H1 (cell line): ENCODE data around the gene CMTM2. TPM values are rescaled to one million over a fixed set of nuclear protein-coding genes. Genes with fewer than 3 reads are reported as not detected.
"Not testable (repeated sequence)": the region's sequence is repeated elsewhere in the genome, so short reads cannot be mapped to it uniquely, and the experiment has no call there.

Experiments used
- CTCF ChIA-PET: fragments of 300-600 bp; sonication (Branson Sonifier 250); formaldehyde crosslinking; loops from one replicate; lab custom pipeline; 2021; ENCODE audit not compliant: partially characterized antibody; lab: Charles Lee
- POLR2A ChIA-PET: fragments of 300-600 bp; sonication (Branson Sonifier 250); formaldehyde crosslinking; loops from one replicate; lab custom pipeline; 2021; ENCODE audit warnings: inconsistent platforms; ENCODE audit not compliant: partially characterized antibody; lab: Charles Lee
- DNase-seq, 2 experiments: peaks; one replicate each; pipeline versions ENCODE4 v3.0.0 to v3.0.0-alpha.2; 2010 to 2022; ENCODE audit warnings: low spot score in 2 of 2, low read depth in 1 of 2, mixed read lengths in 1 of 2
- FAIRE-seq: peaks from 2 replicates; lab custom pipeline; 2011; peaks lifted over from hg19 to GRCh38; lab: Jason Lieb, UNC
- H2AFZ ChIP-seq: 2 replicates; pipeline ENCODE4 v1.8.1; 2012; ENCODE audit warnings: low read length, inconsistent platforms
- H2AK5ac ChIP-seq: 2 replicates; pipeline ENCODE4 v1.6.1; 2013; ENCODE audit warnings: low read depth, low read length
- H2BK120ac ChIP-seq: replicated peaks from 2 replicates; pipeline ENCODE3; 2013; ENCODE audit warnings: low read depth, low read length, inconsistent platforms
- H2BK12ac ChIP-seq: 2 replicates; pipeline ENCODE4 v1.6.1; 2013; ENCODE audit warnings: low read depth, low read length
- H2BK15ac ChIP-seq: 2 replicates; pipeline ENCODE4 v1.6.1; 2013; ENCODE audit warnings: low read length
- H2BK20ac ChIP-seq: 2 replicates; pipeline ENCODE4 v1.6.1; 2013; ENCODE audit warnings: low read length
- H2BK5ac ChIP-seq: 2 replicates; pipeline ENCODE4 v1.6.1; 2013; ENCODE audit warnings: low read depth, low read length
- H3K14ac ChIP-seq: 2 replicates; pipeline ENCODE4 v1.6.1; 2013; ENCODE audit warnings: inconsistent platforms; ENCODE audit not compliant: insufficient read length
- H3K18ac ChIP-seq: 2 replicates; pipeline ENCODE4 v1.6.1; 2013; ENCODE audit warnings: low read length; ENCODE audit errors: extremely low read depth
- H3K23ac ChIP-seq: 2 replicates; pipeline ENCODE4 v1.6.1; 2013; ENCODE audit warnings: inconsistent platforms; ENCODE audit not compliant: insufficient read length
- H3K23me2 ChIP-seq: 2 replicates; pipeline ENCODE4 v1.6.1; 2013; ENCODE audit warnings: low read depth, low read length
- H3K27ac ChIP-seq: 2 replicates; pipeline ENCODE4 v1.6.1; 2011; ENCODE audit warnings: low read depth, low read length, inconsistent platforms
- H3K27me3 ChIP-seq, 4 experiments: replicated peaks in 1 of 4; 1 replicate in 1 of 4; 2 replicates in 3 of 4; pipeline versions ENCODE4 v1.6.1 to v1.8.1; 2011 to 2013; ENCODE audit warnings: low read length in 3 of 4, mild to moderate bottlenecking in 3 of 4, inconsistent platforms in 2 of 4, mixed read lengths in 2 of 4, moderate library complexity in 1 of 4; ENCODE audit not compliant: control insufficient read depth in 3 of 4, insufficient read depth in 3 of 4; ENCODE audit errors: extremely low read depth in 1 of 4
- H3K36me3 ChIP-seq, 4 experiments: 2 replicates each; pipeline versions ENCODE4 v1.6.1 to v1.8.1; 2011 to 2013; ENCODE audit warnings: mild to moderate bottlenecking in 4 of 4, low read length in 3 of 4, moderate library complexity in 2 of 4, control low read depth in 1 of 4, inconsistent platforms in 1 of 4; ENCODE audit not compliant: insufficient read depth in 4 of 4, control insufficient read depth in 2 of 4
- H3K4ac ChIP-seq: replicated peaks from 2 replicates; pipeline ENCODE3; 2013; ENCODE audit warnings: low read length, low read depth, mixed read lengths, inconsistent platforms; ENCODE audit not compliant: insufficient read length
- H3K4me1 ChIP-seq, 4 experiments: replicated peaks in 1 of 4; 1 replicate in 1 of 4; 2 replicates in 3 of 4; pipeline versions ENCODE4 v1.6.1 to v1.8.1; 2011 to 2013; ENCODE audit warnings: low read length in 3 of 4, inconsistent platforms in 2 of 4, mixed read lengths in 1 of 4; ENCODE audit not compliant: insufficient read depth in 4 of 4, control insufficient read depth in 3 of 4
- H3K4me2 ChIP-seq, 2 experiments: 2 replicates each; pipeline versions ENCODE4 v1.6.1 to v1.8.1; 2011 to 2013; ENCODE audit warnings: low read depth in 2 of 2, low read length in 2 of 2, control low read depth in 1 of 2, inconsistent platforms in 1 of 2, mild to moderate bottlenecking in 1 of 2; ENCODE audit not compliant: insufficient read depth in 1 of 2
- H3K4me3 ChIP-seq, 4 experiments: fragments of 200-600, 300-600 bp in 1 of 4; sonication (generic), shearing (Covaris generic), sonication (Bioruptor Twin) in 1 of 4; 2 replicates each; pipeline versions ENCODE4 v1.5.1 to v1.8.1; 2011 to 2016; ENCODE audit warnings: low read length in 4 of 4, low read depth in 3 of 4, control low read depth in 2 of 4, inconsistent platforms in 2 of 4, mild to moderate bottlenecking in 2 of 4, mixed read lengths in 1 of 4, moderate library complexity in 1 of 4; ENCODE audit not compliant: insufficient read depth in 2 of 4; ENCODE audit errors: extremely low read depth in 1 of 4
- H3K56ac ChIP-seq: replicated peaks from 2 replicates; pipeline ENCODE3; 2013; ENCODE audit warnings: low read depth, mild to moderate bottlenecking, mixed read lengths, low read length, inconsistent platforms; ENCODE audit not compliant: insufficient read length
- H3K79me1 ChIP-seq: 2 replicates; pipeline ENCODE4 v1.6.1; 2013; ENCODE audit warnings: low read depth, low read length, control low read depth
- H3K79me2 ChIP-seq, 2 experiments: 2 replicates each; pipeline versions ENCODE4 v1.6.1 to v1.8.1; 2012 to 2013; ENCODE audit warnings: low read length in 2 of 2, mild to moderate bottlenecking in 2 of 2, inconsistent platforms in 1 of 2; ENCODE audit not compliant: insufficient read depth in 2 of 2, control insufficient read depth in 1 of 2
- H3K9ac ChIP-seq, 4 experiments: replicated peaks in 1 of 4; 1 replicate in 1 of 4; 2 replicates in 3 of 4; pipeline versions ENCODE4 v1.6.1 to v1.8.1; 2011 to 2013; ENCODE audit warnings: low read depth in 3 of 4, low read length in 3 of 4, control low read depth in 2 of 4, mild to moderate bottlenecking in 2 of 4, moderate library complexity in 2 of 4, inconsistent platforms in 1 of 4; ENCODE audit errors: extremely low read depth in 1 of 4
- H3K9me3 ChIP-seq, 2 experiments: 2 replicates each; pipeline versions ENCODE4 v1.6.1 to v1.8.1; 2012 to 2013; ENCODE audit warnings: mild to moderate bottlenecking in 2 of 2, moderate library complexity in 2 of 2, control low read depth in 1 of 2, inconsistent platforms in 1 of 2, low read depth in 1 of 2, low read length in 1 of 2, mixed read lengths in 1 of 2; ENCODE audit not compliant: insufficient read depth in 2 of 2
- H4K20me1 ChIP-seq, 2 experiments: replicated peaks in 1 of 2; 2 replicates each; pipeline versions ENCODE3 to v1.8.1; 2011 to 2013; ENCODE audit warnings: inconsistent platforms in 2 of 2, low read length in 2 of 2, mild to moderate bottlenecking in 1 of 2; ENCODE audit not compliant: insufficient read depth in 2 of 2, control insufficient read depth in 1 of 2
- H4K5ac ChIP-seq: 2 replicates; pipeline ENCODE4 v1.6.1; 2013; ENCODE audit warnings: low read length, low read depth, mixed read lengths, inconsistent platforms; ENCODE audit not compliant: insufficient read length
- H4K8ac ChIP-seq: 2 replicates; pipeline ENCODE4 v1.8.0; 2013; ENCODE audit warnings: mild to moderate bottlenecking, moderate library complexity, low read length, inconsistent platforms; ENCODE audit not compliant: insufficient read depth; ENCODE audit errors: extremely low read depth
- H4K91ac ChIP-seq: replicated peaks from 2 replicates; pipeline ENCODE3; 2013; ENCODE audit warnings: low read length, mixed read lengths, inconsistent platforms; ENCODE audit not compliant: insufficient read length
- NANOG ChIP-seq: IDR thresholded peaks from 2 replicates; pipeline ENCODE4 v1.6.1; 2011; ENCODE audit warnings: low read length, low read depth, mild to moderate bottlenecking, inconsistent platforms; ENCODE audit not compliant: insufficient read depth, poor library complexity, severe bottlenecking
- PHF8 ChIP-seq: fragments of 200-600 bp; sonication (generic); conservative IDR thresholded peaks from 2 replicates; pipeline ENCODE4 v1.7.1; 2012; ENCODE audit warnings: low read depth, mild to moderate bottlenecking, inconsistent platforms, low read length, moderate library complexity
- SIRT6 ChIP-seq: IDR thresholded peaks from one replicate; pipeline ENCODE4 v1.7.1; 2012; ENCODE audit warnings: low read length, inconsistent platforms
- SIX5 ChIP-seq: IDR thresholded peaks from 2 replicates; pipeline ENCODE4 v1.6.1; 2011; ENCODE audit warnings: mild to moderate bottlenecking, low read depth, low read length
- TBP ChIP-seq: IDR thresholded peaks from 2 replicates; pipeline ENCODE4 v1.6.1; 2011; ENCODE audit warnings: low read depth, low read length, improper control_type of control experiment
- WGBS, 2 experiments: shearing (Covaris generic) in 1 of 2; methylation state at CpG; one replicate each; pipeline versions ENCODE4 v1.1.6 to v1.1.7; 2013 to 2015; ENCODE audit warnings: low lambda C conversion rate in 2 of 2, mixed read lengths in 2 of 2, inconsistent platforms in 1 of 2, low coverage in 1 of 2, missing lambda C conversion rate in 1 of 2; ENCODE audit not compliant: insufficient replicate concordance in 2 of 2, insufficient coverage in 1 of 2, insufficient read length in 1 of 2; ENCODE audit errors: extremely low coverage in 1 of 2, missing lambda C conversion rate in 1 of 2; 5-methylcytosine and 5-hydroxymethylcytosine counted together
- polyA plus RNA-seq, 7 experiments: library from polyadenylated mRNA; depleted of rRNA in 3 of 7; stranded (reverse) in 5 of 7; unstranded in 2 of 7; fragments of >200 nt in 5 of 7; fragments of 200-250 nt in 2 of 7; gene quantifications; 1 replicate in 5 of 7; 2 replicates in 1 of 7; 4 replicates in 1 of 7; pipeline versions ENCODE4 v1.2.1 to v1.2.3, GENCODE V29; 2011 to 2013; ENCODE audit warnings: missing spikeins in 2 of 7, mixed read lengths in 2 of 7
- total RNA-seq: library from RNA; stranded (reverse); fragmentation: NEBNext Ultra II Directional; extraction: Animal tissue kit (Norgen Biotek cat#: 25700); gene quantifications from 2 replicates; pipeline ENCODE4 v1.2.1, GENCODE V29; 2021

The CMTM2 gene
- total and polyA plus RNA-seq, 2 of the 8 experiments (the other 6 are each of a cell fraction or from before 2014, with no cell fraction given) = not detected

GRCh38 chr16:66566051-66566901, 13.0 kb upstream of the CMTM2 start, which contains the start of gene CMTM1 (continued):
- no peak for TF ChIP-seq SIX5
- no peak for TF ChIP-seq SIRT6
- TF ChIP-seq PHF8 = no peak
- no peak for TF ChIP-seq TBP
- TF ChIP-seq NANOG = no peak

GRCh38 chr16:66567270-66567669, 12.0 kb upstream of the CMTM2 start:
- H2BK120ac ChIP-seq, H3K27ac ChIP-seq, H3K14ac ChIP-seq, H3K4me2 ChIP-seq, H4K91ac ChIP-seq, H2BK20ac ChIP-seq, H3K79me1 ChIP-seq, H3K4ac ChIP-seq, DNase-seq, H3K9me3 ChIP-seq, H3K23me2 ChIP-seq, H2BK5ac ChIP-seq, H2AK5ac ChIP-seq, H3K9ac ChIP-seq, H3K4me1 ChIP-seq, H3K27me3 ChIP-seq, H2BK12ac ChIP-seq, H2AFZ ChIP-seq, H3K4me3 ChIP-seq, H4K8ac ChIP-seq, FAIRE-seq, H3K23ac ChIP-seq, POLR2A ChIA-PET, H4K20me1 ChIP-seq, H4K5ac ChIP-seq, H2BK15ac ChIP-seq, H3K18ac ChIP-seq, H3K36me3 ChIP-seq, CTCF ChIA-PET, H3K56ac ChIP-seq, H3K79me2 ChIP-seq: not testable (repeated sequence)
- WGBS, 2 experiments = 92% methylated on average over 3 of the region's 3 CpGs; no CpG with 5 or more reads in 1 of the 2 experiments
